Caki2 (cell line): ENCODE data around the gene PKD1L1. TPM values are rescaled to one million over a fixed set of nuclear protein-coding genes. Genes with fewer than 3 reads are reported as not detected.

Experiments
- DNase-seq: peaks from one replicate; pipeline ENCODE4 v3.0.0-alpha.2; 2015; ENCODE audit warnings: low read depth
- in situ Hi-C: cut with HindIII; loops from 2 replicates; pipeline ENCODE4 v1.10.0; 2016; ENCODE audit warnings: low sequenced_read_pairs, low pct_unique_long_range_greater_than_20kb, mixed read lengths
- total RNA-seq: library from RNA; depleted of rRNA; stranded (reverse); fragments of >200 nt; shearing (Covaris generic); gene quantifications from 2 replicates; pipeline ENCODE4 v1.2.3, GENCODE V29; 2014; ENCODE audit warnings: low replicate concordance

PKD1L1 gene
- total RNA-seq, 1 experiment from 2014 or later: not detected

DNA sequence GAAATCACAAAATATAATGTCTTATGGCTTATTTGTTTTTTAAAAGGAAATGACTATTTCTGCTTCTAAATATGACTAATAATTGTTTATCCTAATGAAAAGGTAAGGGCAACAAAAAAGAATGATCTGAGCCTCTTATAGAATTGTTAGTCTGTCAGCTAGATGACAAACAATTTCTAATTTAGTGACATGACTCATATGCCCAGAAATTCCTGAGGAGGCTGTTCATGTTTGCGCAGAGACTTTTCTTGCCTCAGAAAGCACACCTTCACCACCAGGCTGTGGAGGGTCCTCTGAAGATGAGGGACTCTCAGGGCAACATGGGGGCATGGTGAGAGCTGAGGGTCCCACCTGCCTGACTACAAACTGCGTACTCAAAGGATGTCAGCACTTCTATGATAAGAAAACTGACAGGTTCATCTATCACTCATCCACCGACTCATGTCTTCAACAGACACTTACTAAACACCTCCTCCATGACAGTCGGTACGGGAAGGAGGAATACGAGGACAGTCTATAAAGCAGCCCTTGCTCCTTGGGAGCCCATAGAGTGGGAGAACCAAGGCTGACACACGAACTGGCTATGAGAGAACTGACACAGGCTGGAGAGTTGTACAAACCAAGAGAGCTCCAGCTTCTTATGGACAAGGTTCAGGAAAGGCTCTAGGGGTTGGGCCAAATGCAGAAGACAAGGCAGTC, 102.0 kb downstream of the PKD1L1 start:
- in situ Hi-C loops: no loop called here
- DNase-seq: peak; percentile 7

DNA sequence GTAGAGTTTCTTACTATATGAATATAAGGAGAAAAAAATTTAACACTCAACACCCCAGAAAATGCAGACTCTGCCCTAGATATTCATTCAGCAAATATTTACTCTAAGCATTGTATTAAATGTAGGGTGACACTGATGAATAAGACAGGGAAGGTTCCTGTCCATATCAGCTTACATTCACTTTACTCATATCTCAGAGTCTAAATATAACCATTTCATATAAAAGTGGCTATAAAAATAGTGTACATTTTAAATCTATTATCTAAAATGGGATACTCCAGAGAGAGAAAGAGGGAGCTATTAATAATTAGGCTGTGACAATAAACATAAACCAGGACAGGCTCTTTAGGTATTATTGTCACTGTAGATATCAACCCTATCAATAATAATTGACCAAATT, 104.0 kb downstream of the PKD1L1 start:
- no peak for DNase-seq
- in situ Hi-C loops: no loop called here

DNA sequence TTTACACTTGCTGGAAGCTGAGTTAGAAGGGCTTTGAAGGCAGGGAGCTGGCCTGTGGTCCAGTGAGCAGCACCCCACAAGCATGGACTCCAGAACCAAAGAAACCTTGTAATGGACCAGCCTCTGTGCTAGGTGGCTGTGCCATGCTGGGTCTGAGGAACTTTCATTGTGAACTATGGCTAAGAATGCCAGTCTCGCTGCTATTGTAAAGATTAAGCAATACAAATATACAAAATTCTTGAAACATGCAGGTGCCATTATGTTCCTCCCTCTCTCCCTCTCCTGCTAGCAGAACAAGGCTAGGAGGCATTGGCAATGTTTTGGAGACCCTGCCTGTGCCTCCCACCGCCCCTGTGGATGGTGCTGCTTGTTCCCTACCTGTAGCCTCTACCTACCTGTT, 105.0 kb downstream of the PKD1L1 start:
- DNase-seq: no peak
- in situ Hi-C loops: no loop called here

DNA sequence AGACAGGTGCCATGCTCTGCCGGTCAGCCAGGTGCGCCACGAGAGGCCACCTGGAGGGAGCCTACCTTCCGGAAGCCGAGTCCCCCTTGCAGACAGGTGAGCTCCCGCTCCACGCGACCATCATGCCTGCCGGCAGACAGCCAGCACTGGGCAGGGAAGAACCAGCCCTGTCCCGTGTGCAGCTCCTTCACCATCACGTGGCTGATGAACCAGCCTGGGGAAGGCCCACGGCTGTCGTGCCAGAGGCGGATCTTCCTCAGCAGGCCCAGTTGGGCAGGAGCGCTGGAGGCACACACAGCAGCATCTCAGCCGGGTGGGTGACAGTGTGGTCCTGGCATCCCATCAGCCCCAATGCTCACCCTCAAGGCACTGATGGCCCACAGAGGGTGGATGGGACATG, 108.9 kb downstream of the PKD1L1 start:
- DNase-seq: no peak
- in situ Hi-C loops: no loop called here

DNA sequence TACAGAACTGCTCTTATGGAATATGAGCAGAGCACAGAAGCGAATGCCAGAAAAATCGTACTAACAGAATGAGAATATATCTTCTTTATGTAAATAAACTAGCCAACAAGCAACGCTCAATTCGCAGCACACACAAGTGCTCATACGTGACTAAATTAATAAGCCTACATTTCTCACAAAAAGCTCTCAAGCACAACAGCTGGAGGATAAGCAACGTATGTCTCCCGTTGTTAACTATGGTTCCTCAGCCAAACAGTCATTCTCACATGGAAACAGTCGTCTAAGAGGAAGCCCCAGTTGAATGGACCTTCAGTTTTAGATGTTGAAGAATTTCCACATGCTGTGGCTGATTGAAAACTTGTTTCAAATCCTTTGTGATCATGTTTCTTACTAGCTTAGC, 110.4 kb downstream of the PKD1L1 start:
- DNase-seq: no peak

DNA sequence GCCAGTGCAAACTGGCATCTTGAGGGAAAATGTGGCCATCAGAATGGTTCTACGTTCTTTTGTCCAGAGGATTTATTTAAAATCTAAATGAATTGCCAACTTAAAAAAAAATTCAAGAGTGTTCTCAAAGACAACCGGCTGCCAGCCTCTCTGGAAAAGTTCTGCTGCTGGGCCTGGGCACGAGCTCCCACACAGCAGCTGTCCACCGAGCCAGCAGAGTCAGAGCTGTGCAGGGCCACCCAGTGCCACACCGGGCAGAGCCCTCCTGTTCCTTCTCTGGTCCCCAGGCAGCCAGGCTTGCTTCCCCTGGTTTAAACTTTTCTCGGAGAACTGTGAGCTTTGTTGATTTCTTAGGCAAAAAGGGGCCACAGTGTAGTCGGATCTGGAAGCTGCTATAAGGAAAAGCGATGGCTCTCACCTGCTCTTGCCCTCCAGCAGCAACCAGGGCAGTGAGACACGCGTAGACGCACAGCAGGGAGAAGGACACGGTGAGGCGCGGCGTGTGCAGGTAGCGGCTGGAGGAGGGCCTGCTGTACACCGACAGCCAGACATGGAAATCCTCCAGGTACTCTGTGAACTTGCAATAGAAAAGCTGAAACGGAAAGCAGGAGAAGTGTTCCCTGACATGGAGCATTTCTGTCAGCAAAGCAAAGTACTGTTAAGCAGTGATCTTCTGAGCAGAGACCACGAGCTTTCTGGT, 111.6 kb downstream of the PKD1L1 start:
- in situ Hi-C loops: no loop called here
- DNase-seq: no peak

More for the DNA sequence above, 110.4 kb downstream of the PKD1L1 start:
- in situ Hi-C loops: no loop called here

DNA sequence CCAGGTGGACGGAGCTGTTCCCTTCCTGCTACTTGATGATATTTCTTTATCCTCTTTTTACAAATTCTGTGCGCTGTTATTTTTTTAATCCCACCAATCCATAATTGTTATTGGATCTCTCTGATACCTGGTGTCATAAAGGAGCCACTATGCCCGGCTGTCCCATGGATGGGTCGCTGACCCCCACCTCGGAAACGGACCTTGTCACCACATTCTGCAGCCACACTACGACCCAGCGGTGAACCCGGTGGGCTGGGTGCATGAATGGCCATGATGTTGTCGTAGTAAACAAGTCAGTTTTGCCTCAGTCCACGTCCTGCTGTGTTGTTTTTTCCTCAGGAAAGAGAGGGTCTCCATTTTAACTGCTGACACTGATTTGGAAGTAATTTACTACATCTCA, 112.2 kb downstream of the PKD1L1 start:
- DNase-seq: no peak
- in situ Hi-C loops: no loop called here

DNA sequence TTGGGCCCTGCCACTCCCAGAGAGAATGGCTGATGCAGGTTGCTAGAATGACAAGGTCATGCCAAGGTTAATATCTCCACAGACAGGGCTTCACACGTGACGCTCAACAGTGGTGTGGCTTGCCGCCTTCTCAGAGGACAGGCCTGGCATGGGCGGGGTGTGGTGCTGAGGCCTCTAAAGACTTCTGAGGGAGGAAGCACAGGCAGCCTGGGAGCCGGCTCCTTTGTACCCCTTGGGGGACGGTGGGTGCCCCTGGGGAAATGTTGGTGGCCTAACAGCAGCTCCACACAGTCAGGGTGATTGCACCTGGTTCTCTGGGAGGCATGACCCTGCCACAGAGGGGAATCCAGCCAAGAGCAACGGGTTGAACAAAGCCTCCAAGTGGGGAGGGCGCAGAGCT, 115.1 kb downstream of the PKD1L1 start:
- in situ Hi-C loops: no loop called here
- no peak for DNase-seq

DNA sequence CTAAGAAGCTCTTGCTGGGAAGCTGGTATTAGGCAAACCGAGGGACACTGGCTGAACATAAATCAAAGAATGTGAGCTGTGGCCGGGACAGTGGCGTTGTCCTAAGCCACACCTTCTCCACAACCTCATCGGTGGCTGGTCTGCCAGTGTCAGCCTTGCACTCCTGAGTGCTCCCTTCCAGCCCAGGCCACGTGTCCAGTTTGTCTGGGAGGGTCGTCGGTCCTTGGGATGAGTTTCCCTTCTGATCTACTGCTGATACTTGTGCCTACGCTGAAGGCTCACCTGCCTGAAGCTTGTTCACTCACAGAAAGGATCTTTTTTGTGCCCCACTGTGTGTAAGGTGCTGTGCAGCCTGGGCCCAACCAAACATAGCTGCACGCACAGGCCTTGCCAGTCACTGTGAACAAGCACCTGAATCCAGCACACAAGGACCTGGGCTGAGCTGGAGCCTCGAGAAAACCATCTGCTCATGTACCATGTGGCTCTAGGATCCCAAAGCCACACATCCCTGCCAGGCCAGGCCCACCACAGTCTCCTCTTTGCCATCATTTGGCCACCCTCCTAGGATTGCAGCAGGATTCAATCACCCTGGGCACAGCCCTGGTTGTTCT, 116.1 kb downstream of the PKD1L1 start:
- in situ Hi-C loops: no loop called here
- DNase-seq: no peak

DNA sequence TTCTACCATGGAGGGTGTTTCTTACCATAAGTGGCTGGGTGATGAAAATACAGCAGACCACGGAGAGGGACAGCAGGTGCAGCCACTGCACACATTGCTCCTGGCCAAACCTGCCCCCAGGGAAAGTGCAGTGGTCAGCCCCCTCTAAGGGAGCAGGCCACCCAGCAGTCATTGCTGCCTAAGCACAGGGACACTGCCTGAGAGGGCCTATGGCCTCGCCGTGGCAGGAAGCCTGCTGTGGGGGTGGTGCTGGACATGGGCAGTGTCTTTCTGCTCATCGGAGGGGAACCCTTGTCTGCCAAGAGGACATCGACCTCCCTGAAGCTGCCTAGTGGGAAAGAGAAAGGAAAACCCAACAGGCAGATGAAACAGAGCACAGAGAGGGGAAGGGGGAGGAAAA, 118.3 kb downstream of the PKD1L1 start:
- DNase-seq: no peak
- in situ Hi-C loops: no loop called here

DNA sequence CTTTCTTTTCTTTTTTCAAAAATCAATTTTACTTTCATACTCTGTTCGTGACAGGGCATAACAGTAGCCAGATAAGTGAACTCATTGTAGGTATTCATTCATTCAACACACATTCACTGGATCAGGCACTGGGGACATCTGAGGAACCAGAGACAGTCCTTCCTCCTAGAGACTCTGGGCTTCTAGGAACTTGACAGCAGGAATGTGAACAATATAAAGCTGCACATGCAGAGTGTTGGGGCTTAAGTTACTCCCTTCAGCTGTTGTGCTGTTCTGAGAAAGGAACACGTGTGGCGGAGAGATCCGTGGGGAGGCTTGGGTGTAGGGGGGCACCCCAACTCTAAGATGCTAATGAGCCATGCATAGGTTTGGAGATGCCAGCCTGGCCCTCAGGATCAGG, 120.4 kb downstream of the PKD1L1 start:
- in situ Hi-C loops: no loop called here
- no peak for DNase-seq

DNA sequence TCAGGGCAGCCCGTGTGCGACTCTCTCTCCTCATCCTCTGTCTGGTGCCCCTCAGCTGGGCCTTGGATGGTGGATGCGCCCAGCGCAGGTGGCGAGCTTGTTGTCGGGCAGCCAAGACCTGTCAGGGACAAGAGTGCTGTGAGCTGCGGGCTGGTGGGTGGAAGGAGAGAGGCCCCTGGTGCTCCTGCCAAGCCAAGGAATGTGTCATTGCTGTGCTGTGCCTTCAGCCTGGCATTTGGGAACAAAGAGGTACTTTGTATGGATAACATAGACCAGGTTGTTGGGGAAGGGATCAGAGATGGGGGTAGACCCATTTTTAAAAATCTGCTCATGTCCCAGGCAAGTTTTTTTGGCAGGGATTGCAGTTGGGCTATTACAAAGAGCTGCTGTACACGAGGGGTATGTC, 120.9 kb downstream of the PKD1L1 start:
- no peak for DNase-seq
- in situ Hi-C loops: no loop called here

DNA sequence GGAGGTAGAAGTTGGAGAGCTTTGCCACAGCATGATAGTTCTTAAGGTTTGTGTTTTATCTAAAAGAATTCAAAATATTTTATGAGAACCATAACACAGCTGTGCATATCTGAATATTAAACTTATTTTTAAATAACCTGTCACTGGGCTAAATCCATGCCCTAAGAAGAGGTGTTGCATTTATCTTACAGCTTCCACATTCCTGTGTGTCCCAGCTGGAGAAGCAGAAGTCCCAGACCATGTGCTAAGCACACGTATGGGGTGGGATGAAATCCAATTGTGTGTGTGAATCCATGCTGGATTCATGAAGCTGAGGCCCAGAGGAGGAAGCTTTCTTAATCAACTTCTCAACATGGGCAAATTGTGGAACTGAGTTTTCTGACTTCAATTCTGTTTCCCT, 121.5 kb downstream of the PKD1L1 start:
- in situ Hi-C loops: no loop called here
- DNase-seq: no peak

DNA sequence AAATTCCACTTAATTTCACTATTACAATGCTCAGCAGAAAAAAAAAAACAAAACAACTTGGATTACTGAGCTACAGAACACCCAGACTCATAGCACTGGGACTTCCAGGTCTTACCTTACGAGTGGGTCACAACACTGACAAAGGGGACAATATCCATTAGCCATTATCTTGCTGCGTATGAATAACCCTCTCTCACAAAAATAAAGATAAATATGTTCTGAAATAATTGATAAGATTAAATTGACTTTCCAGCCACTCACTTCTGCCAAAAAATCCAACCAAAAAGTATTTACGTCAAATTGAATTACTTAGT, 128.7 kb downstream of the PKD1L1 start:
- in situ Hi-C loops: no loop called here
- no peak for DNase-seq

DNA sequence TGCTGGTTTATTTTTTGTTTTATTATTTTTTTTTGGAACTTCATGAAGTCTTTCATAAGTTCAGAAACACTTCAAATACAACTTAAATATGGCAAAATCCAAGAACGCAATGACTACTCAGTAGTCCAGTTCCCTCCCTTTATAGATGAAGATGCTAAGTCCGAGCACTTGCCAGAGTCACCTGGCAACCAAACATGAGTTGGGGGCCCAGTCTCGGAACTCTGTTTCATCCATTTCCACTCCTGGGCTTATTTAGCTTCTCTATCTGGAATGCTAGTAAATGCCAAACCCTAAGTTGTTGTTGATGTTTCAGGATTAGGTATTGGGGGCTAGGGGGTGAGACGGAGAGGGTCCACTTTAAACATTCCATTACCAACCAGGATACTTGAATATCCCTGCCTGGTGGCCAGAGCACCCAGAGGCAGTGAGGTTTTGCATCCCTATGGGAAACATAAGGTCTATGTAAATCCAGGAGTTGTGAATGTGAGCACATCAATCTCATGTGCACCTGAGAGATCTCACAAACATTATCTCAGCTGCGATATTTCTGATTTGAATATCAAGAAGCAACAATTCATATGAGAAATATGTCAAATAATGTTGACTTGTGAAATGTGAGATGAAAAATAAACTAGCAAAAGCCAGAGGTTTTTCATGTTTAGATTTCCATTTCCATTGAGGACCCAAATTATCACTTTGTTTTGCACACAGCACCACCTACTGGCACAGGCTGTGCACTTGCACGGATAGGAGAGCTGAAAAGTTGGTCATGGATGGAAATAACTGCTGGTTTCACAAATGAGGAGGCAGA, 129.3 kb downstream of the PKD1L1 start:
- in situ Hi-C loops: no loop called here
- DNase-seq: peak; percentile 72

DNA sequence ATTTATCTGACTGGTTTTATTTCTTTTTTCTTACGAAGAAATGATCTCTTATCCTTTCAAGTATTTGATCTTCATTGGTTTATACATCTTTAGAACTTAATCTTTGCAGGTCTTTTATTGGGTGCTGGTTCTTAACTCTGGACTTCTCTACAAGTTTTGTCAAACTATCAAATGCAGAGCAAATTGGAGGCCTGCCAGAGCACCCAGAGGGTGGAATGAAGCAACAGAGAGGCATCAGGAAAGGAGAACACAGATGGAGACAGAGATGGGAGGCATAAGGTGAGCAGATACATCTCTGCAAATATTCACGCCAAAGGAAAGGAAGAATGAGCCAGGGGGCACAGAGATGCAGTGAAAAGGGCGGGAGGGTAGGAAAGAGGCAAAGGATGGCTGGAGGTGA, 130.3 kb downstream of the PKD1L1 start:
- no peak for DNase-seq
- in situ Hi-C loops: no loop called here

DNA sequence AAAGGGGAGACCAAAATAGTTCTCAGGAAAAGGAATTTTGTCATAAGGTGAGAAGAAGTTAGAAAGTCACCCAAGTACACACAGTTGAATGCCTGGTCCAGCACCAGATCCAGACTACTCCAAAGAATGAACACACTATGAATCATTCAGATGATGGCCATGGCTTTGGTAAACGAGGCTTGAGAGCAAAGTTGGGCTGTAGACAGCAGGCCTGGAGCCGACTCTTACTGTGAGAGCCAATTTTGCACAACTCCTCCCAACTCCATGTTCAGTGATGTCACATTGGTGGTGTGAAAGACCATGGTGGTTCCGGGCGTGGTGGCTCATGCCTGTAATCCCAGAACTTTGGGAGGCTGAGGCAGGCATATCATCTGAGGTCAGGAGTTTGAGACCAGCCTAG, 131.6 kb downstream of the PKD1L1 start:
- no peak for DNase-seq
- in situ Hi-C loops: no loop called here

DNA sequence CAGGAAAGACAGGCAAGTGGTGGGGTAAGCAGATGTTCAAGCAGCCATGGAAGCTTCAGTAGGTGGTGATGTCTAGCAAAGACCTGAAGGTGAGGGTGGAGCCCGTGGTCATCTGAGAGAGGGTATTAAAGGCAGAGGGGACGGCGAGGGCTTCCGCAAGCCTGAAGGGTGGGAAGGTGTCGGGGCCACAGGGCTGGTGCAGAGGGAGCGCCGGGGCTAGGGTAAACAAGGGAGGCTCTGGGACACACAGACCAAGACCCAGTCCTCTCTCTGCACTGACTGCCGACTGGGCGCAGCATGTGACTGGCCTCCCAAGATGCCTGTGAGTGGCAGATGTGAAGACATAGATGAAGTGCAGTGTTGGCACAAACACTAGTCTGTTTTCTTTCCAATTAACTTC, 132.4 kb downstream of the PKD1L1 start:
- in situ Hi-C loops: no loop called here
- DNase-seq: no peak
